Vagina (tissue), 2 donors: ENCODE measurements around the gene PLK5.

Experiments used
- CTCF ChIP-seq, 3 experiments: fragments of 450-650 bp in 2 of 3; fragments of 200-600 bp in 1 of 3; sonication (generic) in 1 of 3; IDR thresholded peaks; one replicate each; pipeline ENCODE4 v1.5.1; 2017 to 2019; ENCODE audit warnings: antibody characterized with exemption in 3 of 3, mild to moderate bottlenecking in 2 of 3, moderate library complexity in 2 of 3
- POLR2AphosphoS5 ChIP-seq, 2 donors: sonication (generic); formaldehyde crosslinking; IDR thresholded peaks; one replicate each; pipeline ENCODE4 v1.9.0; 2017; ENCODE audit warnings: antibody characterized with exemption in 2 of 2, mild to moderate bottlenecking in 2 of 2, low read depth in 1 of 2; ENCODE audit not compliant: insufficient read depth in 1 of 2

DNA sequence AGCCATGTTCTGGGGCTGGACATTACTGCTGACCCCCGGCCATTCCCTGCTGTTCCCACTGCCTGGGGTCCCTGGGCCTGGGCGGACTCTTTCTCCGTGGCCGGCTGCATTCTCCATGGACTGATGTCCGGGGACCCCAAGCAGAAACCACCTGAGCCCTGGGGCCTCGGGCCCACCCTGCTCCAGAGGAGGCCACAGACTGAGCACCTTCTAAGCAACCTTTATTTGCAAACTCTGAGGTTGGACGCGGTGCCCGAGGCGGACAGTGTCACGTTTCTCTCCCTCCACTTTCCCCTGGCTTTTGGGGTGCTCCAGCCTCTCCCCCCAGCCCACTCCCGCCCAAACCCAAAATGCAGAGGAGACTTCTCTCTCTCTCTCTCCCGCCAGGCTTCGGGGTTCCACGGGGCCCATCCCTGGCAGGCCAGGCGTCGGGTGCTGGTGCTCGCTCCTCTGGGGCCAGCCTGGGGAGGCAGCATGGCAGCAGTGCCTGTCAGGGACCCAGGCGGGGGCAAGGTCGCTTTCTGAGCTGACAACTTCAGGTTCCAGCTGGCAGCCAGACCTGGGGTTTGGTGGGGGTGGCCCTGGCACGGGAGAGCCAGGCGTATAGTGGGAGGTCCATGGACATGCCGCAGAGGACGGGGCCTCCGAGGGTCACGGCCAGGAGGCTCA lies 42.5 kb upstream of the PLK5 start:
- TF ChIP-seq CTCF (IDR thresholded peaks at IDR 0.05) (no peak), POLR2AphosphoS5 (IDR thresholded peaks at IDR 0.05; ENCODE audit: insufficient read depth in 1 of 2, low read depth in 1 of 2) (no peak)
